Mammary epithelial cell (primary cell): Measurements from ENCODE around the gene SMARCB1.

ENCODE experiments used
- CTCF ChIP-seq, 2 donors: IDR thresholded peaks in 1 of 2; conservative IDR thresholded peaks in 1 of 2; 2 replicates each; pipeline ENCODE4 v1.5.1; 2011 to 2012; ENCODE audit warnings: inconsistent platforms in 2 of 2, low read length in 2 of 2, mild to moderate bottlenecking in 2 of 2, control low read depth in 1 of 2, low read depth in 1 of 2; ENCODE audit not compliant: insufficient read depth in 1 of 2; ENCODE audit errors: extremely low read depth in 1 of 2
- EZH2 ChIP-seq: IDR thresholded peaks from 2 replicates; pipeline ENCODE4 v1.6.1; 2012; ENCODE audit warnings: low read length, inconsistent platforms, borderline replicate concordance

- no peak for TF ChIP-seq CTCF (conservative IDR thresholded peaks at IDR 0.05 in 1 of 2, IDR thresholded peaks at IDR 0.05 in 1 of 2; ENCODE audit: extremely low read depth in 1 of 2, insufficient read depth in 1 of 2, low read depth in 1 of 2, low read length in 2 of 2)
- TF ChIP-seq EZH2, result no peak
Measured at GRCh38 chr22:23806837-23807236, 20.1 kb downstream of the SMARCB1 start.
